ENCODE results near the gene MBNL1.

DNA sequence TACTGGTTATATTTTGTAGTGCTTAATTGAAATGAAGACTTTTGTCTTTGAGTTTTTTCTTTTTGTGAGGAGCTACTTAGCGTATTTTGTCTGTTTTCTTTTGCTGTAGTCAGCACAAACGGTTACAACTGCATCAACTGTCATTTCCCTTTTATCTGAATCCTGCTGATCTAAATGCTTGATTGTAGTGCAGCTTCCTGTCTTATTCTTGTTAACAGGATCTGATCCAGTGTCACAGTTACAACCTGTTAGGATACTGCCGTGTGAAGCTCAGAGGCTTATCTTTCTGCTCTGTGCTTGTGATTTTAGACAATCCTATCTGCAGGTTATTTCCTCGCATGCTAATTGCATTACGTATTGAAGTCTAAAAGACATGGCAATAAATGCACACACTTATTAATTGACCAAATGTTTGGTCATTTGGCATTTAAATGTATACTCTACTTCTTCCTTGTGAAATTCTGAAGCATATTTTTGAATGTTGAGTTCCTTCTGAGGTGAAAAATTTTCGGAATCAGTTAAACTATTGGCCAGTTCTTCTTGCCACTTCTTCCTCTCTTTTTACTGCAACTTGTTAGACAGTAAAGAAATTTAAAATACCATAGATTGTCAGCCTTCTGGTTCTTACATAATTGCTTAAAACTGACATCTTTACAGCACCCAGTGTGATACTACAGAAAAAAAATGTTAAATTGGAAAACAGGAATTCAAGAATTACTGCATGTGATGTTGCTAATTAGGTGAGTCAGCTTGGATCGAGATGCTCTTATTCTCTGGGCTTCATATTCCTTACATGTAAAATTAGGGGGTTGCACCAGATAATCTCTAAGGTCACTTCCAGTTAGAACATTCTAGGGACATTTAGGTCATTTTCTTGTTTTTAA lies 168.2 kb downstream of the MBNL1 start:
- no peak for TF ChIP-seq POLR2A (IDR thresholded peaks at IDR 0.05)
- TF ChIP-seq, protein P1, sequence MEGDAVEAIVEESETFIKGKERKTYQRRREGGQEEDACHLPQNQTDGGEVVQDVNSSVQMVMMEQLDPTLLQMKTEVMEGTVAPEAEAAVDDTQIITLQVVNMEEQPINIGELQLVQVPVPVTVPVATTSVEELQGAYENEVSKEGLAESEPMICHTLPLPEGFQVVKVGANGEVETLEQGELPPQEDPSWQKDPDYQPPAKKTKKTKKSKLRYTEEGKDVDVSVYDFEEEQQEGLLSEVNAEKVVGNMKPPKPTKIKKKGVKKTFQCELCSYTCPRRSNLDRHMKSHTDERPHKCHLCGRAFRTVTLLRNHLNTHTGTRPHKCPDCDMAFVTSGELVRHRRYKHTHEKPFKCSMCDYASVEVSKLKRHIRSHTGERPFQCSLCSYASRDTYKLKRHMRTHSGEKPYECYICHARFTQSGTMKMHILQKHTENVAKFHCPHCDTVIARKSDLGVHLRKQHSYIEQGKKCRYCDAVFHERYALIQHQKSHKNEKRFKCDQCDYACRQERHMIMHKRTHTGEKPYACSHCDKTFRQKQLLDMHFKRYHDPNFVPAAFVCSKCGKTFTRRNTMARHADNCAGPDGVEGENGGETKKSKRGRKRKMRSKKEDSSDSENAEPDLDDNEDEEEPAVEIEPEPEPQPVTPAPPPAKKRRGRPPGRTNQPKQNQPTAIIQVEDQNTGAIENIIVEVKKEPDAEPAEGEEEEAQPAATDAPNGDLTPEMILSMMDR (IDR thresholded peaks at IDR 0.05), result no peak

Data from breast epithelium (tissue), 3 donors.